HFFc6 (cell line): ENCODE measurements around the gene WDR19. TPM values are rescaled to one million over a fixed set of nuclear protein-coding genes. Genes with fewer than 3 reads are reported as not detected.

Source experiments
- DNase-seq: peaks from one replicate; pipeline ENCODE4 v3.0.0-alpha.2; 2018
- H3K27ac Mint-ChIP-seq: 2 replicates; pipeline ENCODE4 v1.8.0; 2020; ENCODE audit warnings: mild to moderate bottlenecking, mixed read lengths
- H3K27me3 Mint-ChIP-seq: 2 replicates; pipeline ENCODE4 v1.8.0; 2021; ENCODE audit warnings: mild to moderate bottlenecking, moderate library complexity, mixed read lengths; ENCODE audit not compliant: insufficient read depth
- H3K36me3 Mint-ChIP-seq: 2 replicates; pipeline ENCODE4 v1.8.0; 2021; ENCODE audit warnings: low read depth, mixed read lengths
- H3K4me1 Mint-ChIP-seq: 2 replicates; pipeline ENCODE4 v1.8.0; 2020; ENCODE audit warnings: low read depth, mixed read lengths
- H3K4me3 Mint-ChIP-seq: 2 replicates; pipeline ENCODE4 v1.8.0; 2020; ENCODE audit warnings: mild to moderate bottlenecking, moderate library complexity, mixed read lengths
- H3K9me3 Mint-ChIP-seq: 2 replicates; pipeline ENCODE4 v1.8.0; 2020; ENCODE audit warnings: mild to moderate bottlenecking, mixed read lengths
- total RNA-seq, 6 experiments: library from RNA; stranded (reverse); fragmentation: NEBNext Ultra II Directional; extraction: Animal tissue kit (Norgen Biotek cat#: 25700); gene quantifications; 2 replicates in 1 of 6; 3 replicates in 5 of 6; pipeline ENCODE4 v1.2.3, GENCODE V29; 2021
- TF ChIP-seq, protein P1 (sequence below): fragments of 200-600 bp; sonication (generic); IDR thresholded peaks from 2 replicates; pipeline ENCODE4 v1.5.0; 2021; ENCODE audit warnings: antibody characterized with exemption, mild to moderate bottlenecking

The WDR19 gene
- total RNA-seq, 6 experiments from 2014 or later: 8.7 to 11.9 (median 10.0) TPM

DNA sequence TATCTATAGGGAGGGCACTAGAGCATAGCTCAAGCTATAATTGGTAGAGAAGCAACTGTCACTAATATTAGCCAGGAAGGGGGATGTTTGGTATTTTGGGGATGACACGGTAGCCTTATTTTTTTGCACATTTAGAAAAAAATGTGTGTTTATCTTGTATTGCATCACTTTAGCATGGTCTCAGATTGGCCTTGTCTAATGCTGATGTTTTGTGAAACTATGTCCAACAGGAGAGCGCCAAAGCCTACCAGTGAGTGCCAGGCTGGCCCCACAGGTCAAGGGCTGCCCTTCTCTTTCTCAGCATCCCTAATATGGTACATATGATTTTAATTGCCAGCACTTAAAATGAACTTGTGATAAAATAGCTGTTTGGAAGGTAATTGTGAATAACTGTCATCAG is 24.8 kb upstream of the WDR19 start:
- TF ChIP-seq, protein P1, sequence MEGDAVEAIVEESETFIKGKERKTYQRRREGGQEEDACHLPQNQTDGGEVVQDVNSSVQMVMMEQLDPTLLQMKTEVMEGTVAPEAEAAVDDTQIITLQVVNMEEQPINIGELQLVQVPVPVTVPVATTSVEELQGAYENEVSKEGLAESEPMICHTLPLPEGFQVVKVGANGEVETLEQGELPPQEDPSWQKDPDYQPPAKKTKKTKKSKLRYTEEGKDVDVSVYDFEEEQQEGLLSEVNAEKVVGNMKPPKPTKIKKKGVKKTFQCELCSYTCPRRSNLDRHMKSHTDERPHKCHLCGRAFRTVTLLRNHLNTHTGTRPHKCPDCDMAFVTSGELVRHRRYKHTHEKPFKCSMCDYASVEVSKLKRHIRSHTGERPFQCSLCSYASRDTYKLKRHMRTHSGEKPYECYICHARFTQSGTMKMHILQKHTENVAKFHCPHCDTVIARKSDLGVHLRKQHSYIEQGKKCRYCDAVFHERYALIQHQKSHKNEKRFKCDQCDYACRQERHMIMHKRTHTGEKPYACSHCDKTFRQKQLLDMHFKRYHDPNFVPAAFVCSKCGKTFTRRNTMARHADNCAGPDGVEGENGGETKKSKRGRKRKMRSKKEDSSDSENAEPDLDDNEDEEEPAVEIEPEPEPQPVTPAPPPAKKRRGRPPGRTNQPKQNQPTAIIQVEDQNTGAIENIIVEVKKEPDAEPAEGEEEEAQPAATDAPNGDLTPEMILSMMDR: no peak
- Mint-ChIP-seq H3K9me3 (no peaks in the 10 kb centered on the region), H3K27me3 (peaks cover 5% of the 10 kb centered on the region; the same call in 1 of the 2 replicates), H3K36me3 (no peaks in the 10 kb centered on the region), H3K4me1 (no peaks in the 10 kb centered on the region), H3K27ac (no peak overlapping the region), H3K4me3 (no peak overlapping the region)
- no peak for DNase-seq

- peaks cover 6% of the 10 kb centered on the region for H3K4me1 Mint-ChIP-seq
- no peak overlapping the region for H3K27ac Mint-ChIP-seq
- H3K4me3 Mint-ChIP-seq: no peak overlapping the region
- H3K36me3 Mint-ChIP-seq: no peaks in the 10 kb centered on the region
- no peak for DNase-seq
- TF ChIP-seq, protein P1: no peak
- peaks cover 15% of the 10 kb centered on the region for H3K27me3 Mint-ChIP-seq
- H3K9me3 Mint-ChIP-seq: no peaks in the 10 kb centered on the region; the same call in 1 of the 2 replicates
Measured at GRCh38 chr4:39166177-39166576, 16.2 kb upstream of the WDR19 start.

DNA sequence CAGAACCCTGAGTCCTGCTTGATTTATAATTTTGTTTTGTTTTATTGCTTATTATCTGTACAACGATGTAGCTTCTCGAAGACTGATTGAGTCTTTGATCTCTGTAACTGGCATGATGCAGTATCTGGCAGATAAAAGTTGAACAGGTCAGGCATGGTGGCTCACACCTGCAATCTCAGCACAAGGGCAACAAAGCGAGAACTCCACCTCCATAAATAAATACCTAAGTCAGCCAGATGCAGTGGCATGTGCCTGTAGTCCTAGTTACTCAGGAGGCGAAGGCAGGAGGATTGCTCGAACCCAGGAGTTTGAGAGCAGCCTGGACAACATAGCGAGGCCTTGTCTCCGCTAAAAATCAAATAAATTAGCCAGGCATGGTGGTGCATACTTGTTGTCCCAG is 15.7 kb upstream of the WDR19 start:
- H3K36me3 Mint-ChIP-seq: no peaks in the 10 kb centered on the region
- H3K9me3 Mint-ChIP-seq: no peaks in the 10 kb centered on the region; the same call in 1 of the 2 replicates
- TF ChIP-seq, protein P1: no peak

DNA sequence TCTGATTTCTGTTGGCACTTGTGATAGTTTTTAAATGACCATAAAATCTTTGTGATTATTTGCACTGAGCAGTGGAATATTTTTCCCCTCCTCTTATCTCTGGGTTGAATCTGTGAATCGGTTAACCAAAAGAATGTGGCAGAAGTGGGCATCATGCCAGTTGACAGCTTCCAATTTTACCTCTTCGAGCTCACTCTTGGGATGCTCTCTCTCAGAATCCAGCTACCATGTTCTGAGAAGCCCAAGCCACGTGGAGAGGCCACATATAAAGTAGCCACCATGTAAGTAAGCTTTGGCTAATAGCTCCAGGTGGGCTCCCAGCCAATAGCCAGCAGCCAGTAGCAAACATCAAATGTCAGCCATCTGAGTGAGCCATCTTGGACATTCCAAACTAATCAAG is 12.9 kb upstream of the WDR19 start:
- Mint-ChIP-seq H3K4me3 (no peak overlapping the region), H3K27ac (no peak overlapping the region), H3K36me3 (no peaks in the 10 kb centered on the region), H3K9me3 (no peaks in the 10 kb centered on the region; the same call in 1 of the 2 replicates), H3K27me3 (peaks cover 12% of the 10 kb centered on the region), H3K4me1 (peaks cover 6% of the 10 kb centered on the region)
- DNase-seq: no peak
- TF ChIP-seq, protein P1: no peak

More for the DNA sequence above, 15.7 kb upstream of the WDR19 start:
- no peak overlapping the region for H3K27ac Mint-ChIP-seq
- H3K27me3 Mint-ChIP-seq: peaks cover 13% of the 10 kb centered on the region
- no peak overlapping the region for H3K4me3 Mint-ChIP-seq
- no peak for DNase-seq
- H3K4me1 Mint-ChIP-seq: peaks cover 6% of the 10 kb centered on the region

GRCh38 chr4:39170301-39170700 is 12.0 kb upstream of the WDR19 start:
- H3K4me1 Mint-ChIP-seq: peaks cover 6% of the 10 kb centered on the region
- peaks cover 12% of the 10 kb centered on the region for H3K27me3 Mint-ChIP-seq
- H3K36me3 Mint-ChIP-seq: no peaks in the 10 kb centered on the region

More at GRCh38 chr4:39170301-39170700, 12.0 kb upstream of the WDR19 start:
- Mint-ChIP-seq H3K4me3 (no peak overlapping the region), H3K9me3 (no peaks in the 10 kb centered on the region; the same call in 1 of the 2 replicates), H3K27ac (no peak overlapping the region)
- DNase-seq: no peak
- TF ChIP-seq, protein P1: no peak
